SU-DHL-6 (cell line): Measurements from ENCODE around the gene KCTD3.

ENCODE experiments used
- H2AFZ ChIP-seq: fragments of 200-600 bp; sonication (generic); 2 replicates; pipeline ENCODE4 v1.6.1; 2014; ENCODE audit warnings: low read depth, mild to moderate bottlenecking, moderate library complexity, mixed read lengths, antibody characterized with exemption, low read length; ENCODE audit not compliant: severe bottlenecking
- H3F3A ChIP-seq: fragments of 200-600 bp; shearing (Covaris generic); 2 replicates; pipeline ENCODE4 v1.6.0; 2016; ENCODE audit warnings: antibody characterized with exemption, mild to moderate bottlenecking; ENCODE audit not compliant: insufficient read depth
- H3K27ac ChIP-seq: fragments of 200-600 bp; sonication (generic); 2 replicates; pipeline ENCODE4 v1.5.1; 2016; ENCODE audit warnings: low read depth, mild to moderate bottlenecking, low read length, moderate library complexity, mixed read lengths
- H3K27me3 ChIP-seq: fragments of 200-600 bp; sonication (generic), shearing (Covaris generic); 2 replicates; pipeline ENCODE4 v1.6.0; 2014; ENCODE audit warnings: mild to moderate bottlenecking, low read length
- H3K36me3 ChIP-seq: fragments of 200-600 bp; sonication (generic); 2 replicates; pipeline ENCODE4 v1.6.1; 2014; ENCODE audit warnings: mild to moderate bottlenecking, low read length, mixed read lengths
- H3K4me2 ChIP-seq: fragments of 300-600, 200-600 bp; shearing (Covaris generic), sonication (generic); 2 replicates; pipeline ENCODE4 v1.6.0; 2014; ENCODE audit warnings: low read length, low read depth, mild to moderate bottlenecking; ENCODE audit not compliant: poor library complexity, severe bottlenecking
- H3K4me3 ChIP-seq: fragments of 200-600 bp; sonication (generic); 2 replicates; pipeline ENCODE4 v1.5.1; 2014; ENCODE audit warnings: antibody characterized with exemption, low read length, mild to moderate bottlenecking, mixed read lengths; ENCODE audit not compliant: insufficient read depth, poor library complexity, severe bottlenecking
- H3K79me2 ChIP-seq: fragments of 200-600 bp; sonication (generic); 2 replicates; pipeline ENCODE4 v1.6.1; 2014; ENCODE audit warnings: mild to moderate bottlenecking, low read length, moderate library complexity; ENCODE audit not compliant: insufficient read depth
- H3K9ac ChIP-seq: fragments of 200-600 bp; sonication (generic); 2 replicates; pipeline ENCODE4 v1.7.0; 2014; ENCODE audit warnings: mild to moderate bottlenecking, low read length
- H3K9me2 ChIP-seq: fragments of 200-600 bp; sonication (generic); replicated peaks from 2 replicates; pipeline ENCODE4 v1.6.1; 2014; ENCODE audit warnings: low read length; ENCODE audit not compliant: insufficient read depth
- H3K9me3 ChIP-seq: fragments of 200-600 bp; sonication (generic); 2 replicates; pipeline ENCODE4 v1.6.1; 2014; ENCODE audit warnings: low read length, mixed read lengths; ENCODE audit not compliant: insufficient read depth
- H4K20me1 ChIP-seq: fragments of 200-600 bp; sonication (generic); 2 replicates; pipeline ENCODE4 v1.6.1; 2014; ENCODE audit warnings: low read depth, mild to moderate bottlenecking, antibody characterized with exemption, low read length, moderate library complexity, mixed read lengths
- CTCF ChIP-seq: fragments of 200-600 bp; sonication (generic); IDR thresholded peaks from one replicate; pipeline ENCODE4 v1.5.1; 2017; ENCODE audit warnings: antibody characterized with exemption, mild to moderate bottlenecking, low read length, moderate library complexity; ENCODE audit not compliant: insufficient read depth, poor library complexity, severe bottlenecking
- EZH2phosphoT487 ChIP-seq: fragments of 200-600 bp; sonication (generic), shearing (Covaris generic); conservative IDR thresholded peaks from 2 replicates; pipeline ENCODE4 v1.6.1; 2018; ENCODE audit warnings: mild to moderate bottlenecking, antibody characterized with exemption, low read length, moderate library complexity, mixed read lengths

Gene KCTD3

DNA sequence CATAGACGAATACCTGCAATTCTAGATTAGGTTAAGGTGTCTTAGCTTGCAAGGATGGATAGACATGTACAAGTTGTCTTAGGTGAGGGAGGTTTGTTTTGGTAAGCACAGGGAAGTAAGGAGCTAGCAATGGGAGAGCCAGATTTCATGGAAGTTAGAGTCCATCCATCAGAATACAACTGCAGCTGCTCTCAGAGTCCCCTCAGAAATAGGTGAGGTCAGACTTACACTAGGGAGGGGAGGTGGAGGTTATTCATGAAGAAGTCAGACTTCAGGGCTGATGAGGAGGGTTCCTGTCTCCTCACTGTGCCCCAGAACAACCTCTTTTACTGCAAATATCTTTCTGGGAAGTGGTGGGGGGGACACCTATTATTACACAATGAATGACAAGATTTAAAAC, 85.3 kb downstream of the KCTD3 start:
- no peak overlapping the region for H2AFZ ChIP-seq

GRCh38 chr1:215657047-215657446, 89.9 kb downstream of the KCTD3 start:
- Histone ChIP-seq H3K9me2 (no peaks in the 10 kb centered on the region), H4K20me1 (no peaks in the 10 kb centered on the region), H3K27ac (no peak overlapping the region), H3K4me2 (no peak overlapping the region), H2AFZ (no peak overlapping the region), H3K27me3 (no peaks in the 10 kb centered on the region; the same call in 1 of the 2 replicates), H3K4me3 (no peak overlapping the region), H3K36me3 (no peaks in the 10 kb centered on the region), H3K9me3 (no peaks in the 10 kb centered on the region), H3K9ac (no peak overlapping the region), H3F3A (no peaks in the 10 kb centered on the region), H3K79me2 (no peaks in the 10 kb centered on the region)
- TF ChIP-seq CTCF = no peak
- TF ChIP-seq EZH2phosphoT487 = no peak

More for the DNA sequence above, 85.3 kb downstream of the KCTD3 start:
- no peaks in the 10 kb centered on the region for H3K27me3 ChIP-seq
- H3K36me3 ChIP-seq = no peaks in the 10 kb centered on the region
- TF ChIP-seq EZH2phosphoT487 (no peak), CTCF (no peak)
- no peak overlapping the region for H3K4me2 ChIP-seq
- no peaks in the 10 kb centered on the region for H4K20me1 ChIP-seq
- no peaks in the 10 kb centered on the region for H3K9me3 ChIP-seq
- no peak overlapping the region for H3K27ac ChIP-seq
- H3K79me2 ChIP-seq = no peaks in the 10 kb centered on the region
- H3K4me3 ChIP-seq = no peak overlapping the region
- no peaks in the 10 kb centered on the region for H3K9me2 ChIP-seq
- H3K9ac ChIP-seq = no peak overlapping the region
- no peaks in the 10 kb centered on the region for H3F3A ChIP-seq

- no peak for TF ChIP-seq EZH2phosphoT487
- no peak for TF ChIP-seq CTCF
- Histone ChIP-seq H3K79me2 (no peaks in the 10 kb centered on the region), H3K4me2 (no peak overlapping the region)
Observed at GRCh38 chr1:215660259-215660658, 93.2 kb downstream of the KCTD3 start.

More at GRCh38 chr1:215660259-215660658, 93.2 kb downstream of the KCTD3 start:
- Histone ChIP-seq H3K27me3 (no peaks in the 10 kb centered on the region; the same call in 1 of the 2 replicates), H3K36me3 (no peaks in the 10 kb centered on the region), H4K20me1 (no peaks in the 10 kb centered on the region), H3F3A (no peaks in the 10 kb centered on the region), H3K9me3 (no peaks in the 10 kb centered on the region), H3K9me2 (no peaks in the 10 kb centered on the region), H3K4me3 (no peak overlapping the region), H3K27ac (no peak overlapping the region), H2AFZ (no peak overlapping the region), H3K9ac (no peak overlapping the region)
